NB4 (cell line): ENCODE data around the gene FOXB2.

Source experiments
- POLR2A ChIP-seq: IDR thresholded peaks from 2 replicates; pipeline ENCODE4 v1.6.1; 2011; ENCODE audit warnings: mild to moderate bottlenecking; ENCODE audit not compliant: insufficient read length; ENCODE audit errors: extremely low read depth
- TF ChIP-seq, protein P1 (sequence below): IDR thresholded peaks from one replicate; pipeline ENCODE4 v1.5.1; 2012; ENCODE audit warnings: low read depth, low read length
- TF ChIP-seq, protein P2 (sequence below): IDR thresholded peaks from 2 replicates; pipeline ENCODE4 v1.6.1; 2011; ENCODE audit warnings: low read depth, low read length

DNA sequence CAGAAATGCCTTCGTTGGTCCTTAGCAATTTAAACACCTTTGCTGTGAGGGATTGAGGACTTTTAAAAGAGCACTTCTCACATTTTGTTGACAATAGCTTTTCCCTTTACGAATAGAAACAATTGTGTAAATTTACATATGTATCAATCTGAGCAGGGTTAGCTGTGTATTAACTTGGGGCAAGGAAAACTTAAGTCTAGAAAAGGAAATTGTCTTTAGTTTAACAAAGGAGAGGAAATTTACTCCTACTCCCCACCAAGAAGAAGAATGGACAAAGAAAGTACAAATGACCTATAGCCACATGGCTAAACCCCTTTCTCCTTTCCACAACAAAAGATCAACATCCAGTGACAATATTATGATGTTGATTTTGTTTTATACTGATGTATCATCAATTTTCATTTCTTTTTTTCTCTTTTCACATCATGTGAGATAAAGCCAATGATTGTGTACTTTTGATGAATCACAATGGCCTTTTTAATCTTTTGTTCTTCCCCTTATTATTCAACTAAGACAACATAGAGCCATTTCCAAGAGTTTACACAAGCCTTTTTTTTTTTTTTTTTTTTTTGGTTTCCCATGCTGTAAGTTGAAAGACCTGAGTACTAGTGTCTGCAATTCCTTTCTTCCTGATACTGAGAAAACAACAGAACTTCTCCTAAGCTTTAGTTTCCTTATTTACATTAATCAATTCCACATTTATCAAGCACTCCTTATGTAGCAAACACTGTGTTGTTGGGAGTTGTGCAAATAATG is 19.0 kb downstream of the FOXB2 start:
- TF ChIP-seq, protein P1, sequence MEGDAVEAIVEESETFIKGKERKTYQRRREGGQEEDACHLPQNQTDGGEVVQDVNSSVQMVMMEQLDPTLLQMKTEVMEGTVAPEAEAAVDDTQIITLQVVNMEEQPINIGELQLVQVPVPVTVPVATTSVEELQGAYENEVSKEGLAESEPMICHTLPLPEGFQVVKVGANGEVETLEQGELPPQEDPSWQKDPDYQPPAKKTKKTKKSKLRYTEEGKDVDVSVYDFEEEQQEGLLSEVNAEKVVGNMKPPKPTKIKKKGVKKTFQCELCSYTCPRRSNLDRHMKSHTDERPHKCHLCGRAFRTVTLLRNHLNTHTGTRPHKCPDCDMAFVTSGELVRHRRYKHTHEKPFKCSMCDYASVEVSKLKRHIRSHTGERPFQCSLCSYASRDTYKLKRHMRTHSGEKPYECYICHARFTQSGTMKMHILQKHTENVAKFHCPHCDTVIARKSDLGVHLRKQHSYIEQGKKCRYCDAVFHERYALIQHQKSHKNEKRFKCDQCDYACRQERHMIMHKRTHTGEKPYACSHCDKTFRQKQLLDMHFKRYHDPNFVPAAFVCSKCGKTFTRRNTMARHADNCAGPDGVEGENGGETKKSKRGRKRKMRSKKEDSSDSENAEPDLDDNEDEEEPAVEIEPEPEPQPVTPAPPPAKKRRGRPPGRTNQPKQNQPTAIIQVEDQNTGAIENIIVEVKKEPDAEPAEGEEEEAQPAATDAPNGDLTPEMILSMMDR, result no peak
- TF ChIP-seq POLR2A, result no peak
- TF ChIP-seq, protein P2, sequence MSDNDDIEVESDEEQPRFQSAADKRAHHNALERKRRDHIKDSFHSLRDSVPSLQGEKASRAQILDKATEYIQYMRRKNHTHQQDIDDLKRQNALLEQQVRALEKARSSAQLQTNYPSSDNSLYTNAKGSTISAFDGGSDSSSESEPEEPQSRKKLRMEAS, result no peak
